Pancreas (tissue), 10 donors: Measurements from ENCODE around the gene ITGA1. TPM values are rescaled to one million over a fixed set of nuclear protein-coding genes. Genes with fewer than 3 reads are reported as not detected.
A peak's percentile ranks its signal among the peaks of the same experiment; 100 is the strongest.

Source experiments
- ATAC-seq, 4 donors: fragments of 200-7000 bp; cut with Tn5 transposase; one replicate each; pipeline versions ENCODE4 v1.8.0 to v1.9.1; 2020; ENCODE audit warnings: mild to moderate bottlenecking in 4 of 4, moderate library complexity in 4 of 4
- DNase-seq, 6 donors: peaks; one replicate each; pipeline ENCODE4 v3.0.0-alpha.2; 2020
- FAIRE-seq: peaks from 2 replicates; lab custom pipeline; 2012; peaks lifted over from hg19 to GRCh38; lab: Jason Lieb, UNC
- H3K27ac ChIP-seq, 4 donors: fragments of 200-600 bp; sonication (generic); 1 replicate in 3 of 4; 2 replicates in 1 of 4; pipeline versions ENCODE4 v1.5.0 to v1.8.0; 2020
- H3K27me3 ChIP-seq, 4 donors: fragments of 200-600 bp; one replicate each; pipeline ENCODE4 v1.8.0; 2021
- H3K36me3 ChIP-seq, 3 donors: fragments of 200-600 bp; sonication (generic) in 1 of 3; one replicate each; pipeline versions ENCODE4 v1.5.0 to v1.8.0; 2020 to 2021
- H3K4me1 ChIP-seq, 3 donors: fragments of 200-600 bp; one replicate each; pipeline ENCODE4 v1.8.0; 2021
- H3K4me3 ChIP-seq, 4 donors: fragments of 200-600 bp; sonication (generic) in 2 of 4; one replicate each; pipeline versions ENCODE4 v1.5.0 to v1.8.0; 2020 to 2021
- H3K9me3 ChIP-seq, 4 donors: fragments of 200-600 bp; one replicate each; pipeline ENCODE4 v1.8.0; 2021
- CTCF ChIP-seq, 4 donors: fragments of 200-600 bp; sonication (generic) in 3 of 4; IDR thresholded peaks; one replicate each; pipeline versions ENCODE4 v1.5.0 to v1.8.0; 2021; ENCODE audit warnings: antibody characterized with exemption in 4 of 4
- WGBS, 2 donors: extraction: QIAGEN DNeasy Blood & Tissue Kit; methylation state at CpG; one replicate each; pipeline ENCODE4 v1.1.7; 2013; 5-methylcytosine and 5-hydroxymethylcytosine counted together
- intact Hi-C, 3 donors: fragments of 100-400 bp; cut with DNase I; formaldehyde crosslinking; loops; one replicate each; pipeline versions ENCODE4 v1.11.1 to v1.14.2; 2022
- polyA plus RNA-seq, 2 donors: library from polyadenylated mRNA; stranded (reverse); fragments of 200-250 nt; gene quantifications; one replicate each; pipeline ENCODE4 v1.2.3, GENCODE V29; 2013
- total RNA-seq, 6 donors: library from RNA; stranded (reverse); fragmentation: NEBNext Ultra II Directional in 4 of 6; extraction: Animal tissue kit (Norgen Biotek cat#: 25700) in 4 of 6; gene quantifications; one replicate each; pipeline versions ENCODE4 v1.2.1 to v1.2.4, GENCODE V29; 2021 to 2023
- donor health status: healthy with polysubstance abuse.
- donor health status: DM: no; HTN: no; CAD: no; lungs with moderate emphysema.
- donor health status: DM: no; HTN: no; CAD: no.
- donor health status: control.
- donor health status: control.
- donor health status: Bipolar disorder and iron deficiency.
- donor health status: DM: yes; HTN: yes; CAD: no.
- donor health status: DM: no; HTN: no; CAD: no.
- donor health status: DM: no; HTN: no; CAD: no.
- donor health status: DM: yes; HTN: yes; CAD: no.

The ITGA1 gene
- total and polyA plus RNA-seq, 8 donors, result 1.9 to 18.3 (median 6.3) TPM

- 76 to 86% methylated on average over 2 of the region's 2 CpGs for WGBS, 2 donors
- Histone ChIP-seq H3K27ac (no peak overlapping the region), H3K9me3 (no peaks in the 10 kb centered on the region), H3K4me1 (peaks cover 0 to 3% (median 0%) of the 10 kb centered on the region in 3 donors), H3K4me3 (no peak overlapping the region), H3K27me3 (no peaks in the 10 kb centered on the region), H3K36me3 (no peaks in the 10 kb centered on the region)
- no peak for DNase-seq
- no peak for TF ChIP-seq CTCF (IDR thresholded peaks at IDR 0.05)
- intact Hi-C loops, result no loop called here
- ATAC-seq, result no peak
- FAIRE-seq, result peak; percentile 66
Observed at GRCh38 chr5:52837591-52838001, 49.9 kb downstream of the ITGA1 start.

GRCh38 chr5:52838326-52839015, 50.8 kb downstream of the ITGA1 start:
- no peak for ATAC-seq
- intact Hi-C loops, result no loop called here
- H3K4me1 ChIP-seq, result peaks cover 0 to 3% (median 0%) of the 10 kb centered on the region in 3 donors
- 77 to 86% methylated on average over 7 of the region's 7 CpGs for WGBS, 2 donors
- no peaks in the 10 kb centered on the region for H3K9me3 ChIP-seq
- H3K36me3 ChIP-seq, result no peaks in the 10 kb centered on the region
- FAIRE-seq, result no peak
- H3K4me3 ChIP-seq, result no peak overlapping the region
- no peaks in the 10 kb centered on the region for H3K27me3 ChIP-seq
- no peak for DNase-seq
- no peak overlapping the region for H3K27ac ChIP-seq
- no peak for TF ChIP-seq CTCF (IDR thresholded peaks at IDR 0.05)

GRCh38 chr5:52839285-52839684, 51.6 kb downstream of the ITGA1 start:
- no peaks in the 10 kb centered on the region for H3K36me3 ChIP-seq
- no peaks in the 10 kb centered on the region for H3K9me3 ChIP-seq
- H3K27me3 ChIP-seq, result no peaks in the 10 kb centered on the region
- 93 to 97% methylated on average over 1 of the region's 1 CpG for WGBS, 2 donors
- H3K4me3 ChIP-seq, result no peak overlapping the region
- intact Hi-C loops, result no loop called here
- FAIRE-seq (no peak), DNase-seq (no peak), ATAC-seq (no peak)
- no peak overlapping the region for H3K27ac ChIP-seq
- peaks cover 0 to 3% (median 0%) of the 10 kb centered on the region in 3 donors for H3K4me1 ChIP-seq
- TF ChIP-seq CTCF (IDR thresholded peaks at IDR 0.05), result no peak

- Histone ChIP-seq H3K4me3 (no peak overlapping the region), H3K9me3 (no peaks in the 10 kb centered on the region), H3K27ac (no peak overlapping the region), H3K36me3 (no peaks in the 10 kb centered on the region), H3K27me3 (no peaks in the 10 kb centered on the region), H3K4me1 (peaks cover 0 to 3% (median 0%) of the 10 kb centered on the region in 3 donors)
- 38 to 47% methylated on average over 8 of the region's 8 CpGs for WGBS, 2 donors
- ATAC-seq (peak in 1 of 4 donors; percentile 32), DNase-seq (no peak), FAIRE-seq (no peak)
- no peak for TF ChIP-seq CTCF (IDR thresholded peaks at IDR 0.05)
- intact Hi-C loops, result no loop called here
Observed at GRCh38 chr5:52840277-52841050, 52.7 kb downstream of the ITGA1 start.

- no peaks in the 10 kb centered on the region for H3K36me3 ChIP-seq
- DNase-seq (no peak), ATAC-seq (no peak), FAIRE-seq (no peak)
- intact Hi-C loops, result no loop called here
- H3K27me3 ChIP-seq, result no peaks in the 10 kb centered on the region
- no peak overlapping the region for H3K27ac ChIP-seq
- H3K4me3 ChIP-seq, result no peak overlapping the region
- H3K4me1 ChIP-seq, result peaks cover 0 to 3% (median 0%) of the 10 kb centered on the region in 3 donors
- no peaks in the 10 kb centered on the region for H3K9me3 ChIP-seq
- no peak for TF ChIP-seq CTCF (IDR thresholded peaks at IDR 0.05)
Observed at GRCh38 chr5:52841114-52841513, 53.4 kb downstream of the ITGA1 start.
